ENCODE data around the gene SWI5.

SWI5 gene

DNA sequence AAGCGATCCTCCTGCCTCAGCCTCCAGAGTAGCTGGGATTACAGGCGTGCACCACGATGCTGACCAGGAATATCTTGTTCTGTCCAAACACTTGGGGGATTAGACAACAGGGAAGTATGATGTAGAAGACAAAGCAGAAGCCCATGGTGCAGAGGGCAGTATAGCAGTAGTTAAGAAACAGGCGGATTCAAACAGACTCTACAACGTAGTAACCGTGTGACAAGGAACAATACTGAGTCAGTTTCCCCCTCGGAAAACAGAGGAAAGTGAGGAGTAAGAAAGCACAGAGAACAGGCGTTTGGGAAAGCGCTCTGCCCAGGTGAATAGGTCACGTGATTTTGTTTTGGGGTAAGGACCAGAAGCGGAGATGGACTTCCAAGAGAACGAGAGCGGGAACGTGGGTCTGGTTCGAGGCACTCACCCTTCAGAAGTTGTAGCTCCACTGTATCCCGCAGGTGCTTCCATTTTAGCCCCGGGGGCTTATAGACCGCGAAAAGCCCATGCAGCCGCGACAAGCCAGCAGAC, 45.9 kb downstream of the SWI5 start:
- DNase-seq = no peak

DNA sequence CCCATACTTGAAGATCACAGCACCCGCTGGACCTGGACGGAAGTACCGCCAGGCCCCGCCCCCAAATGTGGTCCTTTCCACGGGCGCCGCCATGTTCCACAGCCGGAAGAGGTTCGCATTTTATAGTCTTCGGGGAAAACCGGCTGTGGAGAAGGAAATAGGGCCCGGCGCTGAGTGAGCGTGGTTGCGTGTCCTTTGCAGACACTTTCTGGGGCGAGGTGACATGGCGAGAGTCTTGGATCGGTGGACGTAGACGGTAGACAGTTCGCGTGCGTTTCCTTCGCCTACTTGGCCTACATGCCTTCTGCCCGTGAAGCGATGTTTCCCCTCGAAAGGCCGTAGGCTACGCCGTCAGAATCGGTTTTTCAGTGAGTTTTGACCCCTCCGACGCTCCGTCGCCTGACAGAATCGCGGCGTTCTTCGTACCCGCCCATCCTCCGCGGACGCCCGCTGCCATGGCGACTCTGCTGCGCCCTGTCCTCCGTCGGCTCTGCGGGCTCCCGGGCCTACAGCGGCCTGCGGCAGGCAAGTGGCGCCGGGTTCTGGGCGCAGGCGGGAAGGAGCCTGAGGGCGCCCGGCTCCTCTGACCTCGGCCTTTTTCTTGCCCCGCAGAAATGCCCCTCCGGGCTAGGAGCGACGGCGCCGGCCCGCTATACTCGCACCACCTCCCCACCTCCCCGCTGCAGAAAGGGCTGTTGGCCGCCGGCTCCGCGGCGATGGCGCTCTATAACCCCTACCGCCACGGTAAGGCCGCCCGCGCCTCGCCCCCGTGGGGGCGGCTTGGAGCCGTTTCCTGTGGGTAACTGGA, 46.5 kb downstream of the SWI5 start, which contains the start of the genes COQ4 and TRUB2:
Gene COQ4 (plus strand): TSS at position 436 of the 808 bp plus-strand sequence. CDS start 20 bp downstream, at position 456.
Gene TRUB2 (minus strand): TSS at position 44 of the 808 bp plus-strand sequence. CDS start 39 bp downstream, at position 5.
- peak; percentile 87 to 95 for DNase-seq

DNA sequence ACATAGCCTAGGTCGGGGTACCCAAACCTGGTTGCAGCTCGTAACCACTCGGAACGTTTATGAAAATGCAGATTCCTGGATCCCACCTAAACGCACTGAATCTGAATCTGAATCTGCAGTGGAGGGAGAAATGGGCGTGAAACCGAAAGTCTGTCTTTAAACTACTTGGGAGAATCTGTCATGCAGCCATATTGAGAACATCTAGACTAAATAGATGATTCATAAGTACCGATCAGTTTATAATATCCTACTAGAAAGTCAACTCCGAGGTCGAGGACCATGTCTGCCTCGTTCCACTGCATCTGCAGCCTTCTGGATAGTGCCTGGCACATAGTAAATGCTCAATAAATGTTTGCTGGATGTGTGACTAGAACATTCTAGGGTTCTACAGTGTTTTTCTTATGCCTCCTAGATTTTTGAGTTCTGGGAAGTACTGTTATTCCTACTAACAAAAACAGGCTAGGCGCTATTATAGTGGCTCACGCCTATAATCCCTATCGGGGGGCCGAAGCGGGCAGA, 47.2 kb downstream of the SWI5 start:
- no peak for DNase-seq

DNA sequence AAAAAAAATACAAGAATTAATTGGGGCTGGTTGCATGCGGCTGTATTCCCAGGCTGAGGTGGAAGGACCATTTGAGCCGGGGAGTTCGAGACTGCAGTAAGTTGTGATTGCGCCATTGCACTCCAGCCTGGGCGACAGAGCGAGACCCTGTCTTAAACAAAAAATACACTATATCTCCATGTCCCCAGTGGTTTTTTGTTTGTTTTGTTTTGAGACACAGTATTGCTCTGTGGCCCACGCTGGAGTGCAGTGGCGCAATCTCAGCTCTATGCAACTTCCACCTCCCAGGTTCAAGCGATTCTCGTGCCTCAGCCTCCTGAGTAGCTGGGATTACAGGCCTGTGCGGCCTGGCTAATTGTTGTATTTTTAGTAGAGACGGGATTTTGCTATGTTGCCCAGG, 47.7 kb downstream of the SWI5 start:
- DNase-seq = no peak

DNA sequence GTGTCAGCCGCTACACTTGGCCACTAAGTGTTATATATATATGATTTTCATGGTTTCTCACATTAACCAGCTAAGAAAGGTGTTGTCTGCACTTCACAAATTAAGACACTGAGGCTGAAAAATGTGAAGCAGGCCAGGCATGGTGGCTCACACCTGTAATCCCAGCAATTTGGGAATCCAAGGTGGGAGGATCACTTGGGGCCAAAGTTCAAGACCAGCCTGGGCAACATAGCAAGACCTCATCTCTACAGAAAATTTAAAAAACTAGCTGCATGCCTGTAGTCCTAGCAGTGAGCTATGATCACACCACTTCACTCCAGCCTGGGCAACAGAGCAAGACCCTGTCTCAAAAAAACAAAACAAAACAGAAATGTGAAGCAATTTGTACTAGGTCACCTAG, 48.3 kb downstream of the SWI5 start:
- no peak for DNase-seq

DNA sequence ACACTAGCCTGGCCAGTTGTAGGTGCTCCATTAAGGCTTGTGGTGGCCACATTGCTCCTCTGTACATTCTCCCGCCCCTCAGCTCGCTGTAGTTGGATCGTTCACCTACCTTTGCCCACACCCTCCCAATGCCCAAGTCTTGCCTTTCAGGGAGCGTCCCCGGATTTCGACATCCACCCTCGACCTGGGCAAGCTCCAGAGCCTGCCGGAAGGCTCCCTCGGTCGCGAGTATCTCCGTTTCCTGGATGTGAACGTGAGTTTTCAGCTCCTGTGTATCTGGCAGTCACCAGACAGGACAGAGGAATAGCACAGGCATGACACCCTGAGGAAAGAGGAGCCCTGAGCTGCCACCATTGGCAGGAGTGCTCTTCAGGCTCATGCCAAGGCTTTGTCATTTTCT, 49.6 kb downstream of the SWI5 start:
- no peak for DNase-seq

DNA sequence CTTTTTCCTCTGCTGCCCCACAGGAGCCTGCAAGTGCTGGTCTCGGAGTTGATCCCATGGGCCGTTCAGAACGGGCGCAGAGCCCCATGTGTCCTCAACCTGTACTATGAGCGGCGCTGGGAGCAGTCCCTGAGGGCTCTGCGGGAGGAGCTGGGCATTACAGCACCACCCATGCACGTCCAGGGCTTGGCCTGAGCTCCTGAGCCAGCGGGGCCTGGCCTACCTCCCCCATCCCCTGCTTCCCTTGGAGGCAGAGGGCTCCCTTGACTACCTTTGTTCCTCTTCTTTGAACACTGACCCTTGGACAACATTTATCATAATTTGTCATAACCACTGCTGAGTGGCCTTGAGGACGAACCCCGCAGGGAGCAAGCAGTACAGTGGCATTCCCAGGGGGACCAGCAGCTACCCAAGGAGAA, 57.4 kb downstream of the SWI5 start:
- no peak for DNase-seq

DNA sequence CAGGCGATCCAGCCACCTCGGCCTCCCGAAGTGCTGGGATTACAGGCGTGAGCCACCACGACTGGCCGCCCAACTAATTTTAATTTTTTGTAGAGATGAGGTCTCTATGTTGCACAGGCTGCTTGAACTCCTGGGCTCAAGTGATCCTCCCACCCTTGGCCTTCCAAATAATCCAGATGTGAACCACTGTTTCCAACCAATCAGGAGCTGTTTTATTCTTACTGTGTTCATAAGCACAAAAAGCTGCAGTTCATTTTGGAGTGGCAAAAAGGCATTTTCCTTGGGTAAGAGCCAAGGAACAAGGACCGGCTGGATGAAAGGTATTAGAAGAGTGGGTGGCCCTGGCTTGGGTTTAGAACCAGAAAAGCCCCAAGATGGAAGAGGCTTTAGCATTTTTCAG, 59.1 kb downstream of the SWI5 start:
- DNase-seq = no peak

DNA sequence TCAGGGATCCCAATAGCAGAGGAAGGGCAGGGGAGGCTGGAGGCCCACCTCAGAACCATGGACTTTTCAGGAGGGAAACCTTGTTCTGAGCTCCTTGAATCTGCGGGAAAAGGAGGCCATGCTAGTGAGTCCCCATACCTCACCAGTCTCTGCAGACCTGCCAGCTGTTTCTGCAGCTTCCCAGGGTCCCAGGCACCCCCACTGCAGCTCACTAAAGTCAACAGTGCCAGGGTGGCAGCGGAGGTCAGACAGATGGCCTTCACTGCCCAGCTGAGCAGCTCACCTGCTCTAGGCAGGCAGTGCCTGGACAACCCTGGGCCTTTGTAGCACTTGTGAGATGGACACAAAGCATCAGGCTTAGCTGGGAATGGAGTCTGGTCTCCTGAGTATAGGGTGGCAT, 59.8 kb downstream of the SWI5 start:
- DNase-seq = no peak

DNA sequence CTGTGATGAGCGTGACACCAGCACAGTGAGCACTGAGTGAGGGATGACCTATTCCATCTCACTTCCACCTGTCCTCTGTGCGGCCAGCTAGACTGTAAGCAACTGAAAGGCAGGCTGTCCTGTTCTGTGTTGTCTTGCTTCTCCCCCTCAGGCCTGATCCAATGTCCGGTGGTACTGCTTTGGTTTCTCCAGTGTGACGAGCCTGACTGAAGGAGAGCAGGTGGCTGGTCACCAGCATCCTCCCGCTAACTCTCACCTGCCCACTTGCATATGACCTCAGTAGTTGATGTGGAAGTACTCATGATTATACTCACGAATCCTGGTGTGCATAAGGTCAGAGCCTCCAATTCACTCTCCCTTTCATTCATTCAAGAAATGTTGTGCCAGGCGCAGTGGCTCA, 61.9 kb downstream of the SWI5 start:
- DNase-seq = no peak

All from NCI-H1930 (cell line).